GM21423 (cell line): ENCODE measurements around the gene FAM25G.
"Not testable (repeated sequence)": the region's sequence is repeated elsewhere in the genome, so short reads cannot be mapped to it uniquely, and the experiment has no call there.

Experiments
- ATAC-seq: cut with Tn5 transposase; IDR thresholded peaks from one replicate; pipeline ENCODE4 v1.9.1; 2021; ENCODE audit warnings: mild to moderate bottlenecking, moderate library complexity; ENCODE audit not compliant: unreplicated experiment

FAM25G gene

GRCh38 chr10:47491600-47491999 is at the start of gene FAM25G:
TSS of gene FAM25G (minus strand) at chr10:47491700. CDS start at chr10:47491674, 26 bp downstream.
- ATAC-seq = not testable (repeated sequence)

- not testable (repeated sequence) for ATAC-seq
Measured at GRCh38 chr10:47536430-47536829, 44.9 kb upstream of the FAM25G start.

DNA sequence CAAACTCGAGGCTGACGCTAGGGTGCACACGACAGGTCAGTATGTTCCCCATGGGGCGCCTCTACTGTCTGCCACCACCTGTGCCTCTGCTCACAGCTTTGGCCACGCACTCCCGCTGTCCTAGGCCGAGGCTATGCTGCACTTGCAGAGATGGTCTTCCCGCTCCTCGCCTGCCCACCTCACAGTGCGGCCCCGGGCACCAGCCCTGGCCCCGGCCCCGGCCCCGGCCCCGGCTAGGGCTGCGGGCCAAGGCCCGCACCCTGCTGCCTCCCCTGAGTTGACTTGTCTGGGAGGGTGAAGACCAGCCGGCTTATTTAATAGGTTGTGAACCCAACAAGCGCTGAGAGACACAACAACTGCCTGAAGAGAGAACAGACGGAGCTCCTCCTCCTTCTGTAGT is 32.0 kb upstream of the FAM25G start, which contains the start of gene AGAP9:
Gene AGAP9 (minus strand): TSS at position 164 of the 400 bp plus-strand sequence. CDS start 112 bp downstream, at position 52.
- not testable (repeated sequence) for ATAC-seq

DNA sequence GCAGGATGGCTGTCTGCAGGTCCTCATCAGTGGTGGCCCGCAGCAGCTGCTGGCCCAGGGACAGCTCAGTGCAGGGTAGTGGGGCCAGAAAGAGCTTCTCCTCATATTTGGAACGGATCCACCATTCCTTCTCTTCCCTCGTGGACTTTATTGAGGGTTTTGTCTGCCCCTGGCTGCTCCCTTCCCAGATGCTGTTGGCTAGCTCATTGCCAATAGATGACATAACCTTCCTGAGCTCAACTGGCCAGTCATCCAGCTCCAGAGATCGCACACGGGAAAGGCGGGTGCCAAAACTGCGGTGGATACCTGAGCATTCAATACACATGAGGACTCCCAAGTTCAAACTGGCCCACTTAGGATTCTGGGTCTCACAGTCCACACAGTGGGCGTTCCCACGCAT is 10.8 kb upstream of the FAM25G start:
- not testable (repeated sequence) for ATAC-seq

- not testable (repeated sequence) for ATAC-seq
Measured at GRCh38 chr10:47494226-47494625, 2.7 kb upstream of the FAM25G start.

DNA sequence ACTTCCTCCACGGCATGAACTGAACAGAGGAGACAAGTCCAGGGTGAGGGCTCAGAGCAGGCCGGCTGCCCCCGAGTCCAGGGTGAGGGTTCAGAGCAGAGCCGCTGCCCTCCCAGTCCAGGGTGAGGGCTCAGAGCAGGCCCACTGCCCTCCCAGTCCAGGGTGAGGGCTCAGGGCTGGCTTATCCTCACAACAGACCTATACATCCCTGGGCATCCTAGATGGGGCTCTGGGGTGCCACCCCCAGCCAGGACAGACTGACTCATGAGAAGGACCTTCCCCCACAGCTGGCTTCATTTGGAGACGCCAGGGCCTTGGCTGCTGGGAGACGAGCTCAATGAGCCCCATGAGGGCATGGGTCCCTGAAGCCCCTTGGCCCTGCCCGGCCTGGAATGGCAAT is 1.9 kb downstream of the FAM25G start:
- ATAC-seq = not testable (repeated sequence)

DNA sequence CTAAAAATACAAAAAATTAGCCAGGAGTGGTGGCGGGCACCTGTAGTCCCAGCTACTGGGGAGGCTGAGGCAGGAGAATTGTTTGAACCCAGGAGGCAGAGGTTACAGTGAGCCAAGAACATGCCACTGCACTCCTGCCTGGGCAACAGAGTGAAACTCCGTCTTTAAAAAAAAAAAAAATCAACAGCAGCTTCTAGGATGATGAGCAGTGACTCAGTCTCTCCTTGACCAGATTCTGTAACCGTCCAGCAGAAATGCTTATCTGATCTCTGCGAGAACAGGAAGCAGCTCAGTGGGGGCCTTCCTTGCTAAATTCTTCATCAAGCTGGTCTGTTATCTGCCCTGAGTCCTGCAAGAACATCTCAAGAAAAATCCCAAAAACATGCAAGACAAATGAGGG is 5.6 kb downstream of the FAM25G start:
- not testable (repeated sequence) for ATAC-seq

DNA sequence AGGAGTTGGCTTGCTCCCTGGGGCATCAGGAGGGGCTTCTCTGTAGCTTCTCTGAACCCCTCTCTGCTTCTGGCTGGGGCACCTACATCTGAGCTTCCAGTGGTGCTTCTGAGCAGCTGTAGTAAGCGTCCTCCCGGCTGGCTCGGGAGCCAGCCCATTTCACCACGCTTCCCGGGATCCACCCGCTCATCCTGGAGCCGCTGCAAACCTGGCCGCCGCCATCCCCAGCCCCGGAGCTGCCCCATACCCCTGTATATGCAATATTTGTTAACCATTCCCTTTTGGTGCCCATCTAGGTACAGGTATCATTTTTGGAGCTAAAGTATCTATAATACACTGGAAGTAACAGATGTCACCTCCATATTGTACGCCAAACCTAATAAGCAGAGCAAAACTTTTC is 6.7 kb downstream of the FAM25G start:
- not testable (repeated sequence) for ATAC-seq

DNA sequence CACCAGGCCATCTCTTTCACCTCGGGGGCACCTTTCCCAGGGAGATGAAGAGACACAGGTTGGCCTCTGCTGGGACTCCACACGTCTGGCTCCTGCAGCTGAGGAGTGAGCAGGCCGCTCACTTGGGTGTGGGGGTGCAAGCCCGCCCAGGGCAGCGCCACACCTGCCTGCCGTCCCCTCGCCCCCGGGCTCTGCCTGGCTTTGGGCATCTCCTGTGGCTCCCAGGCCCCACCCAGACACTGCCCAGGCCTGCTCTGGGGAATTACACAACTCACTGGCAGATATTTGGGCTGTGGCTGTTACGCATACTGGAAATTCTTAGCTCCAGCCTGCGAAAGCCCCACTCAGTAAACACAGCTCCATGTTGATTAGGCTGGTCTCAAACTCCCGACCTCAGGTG is 7.6 kb downstream of the FAM25G start, which contains the start of gene ANXA8:
Gene ANXA8 (minus strand): TSS at position 193 of the 400 bp plus-strand sequence. CDS start 182 bp downstream, at position 11.
- ATAC-seq = not testable (repeated sequence)

DNA sequence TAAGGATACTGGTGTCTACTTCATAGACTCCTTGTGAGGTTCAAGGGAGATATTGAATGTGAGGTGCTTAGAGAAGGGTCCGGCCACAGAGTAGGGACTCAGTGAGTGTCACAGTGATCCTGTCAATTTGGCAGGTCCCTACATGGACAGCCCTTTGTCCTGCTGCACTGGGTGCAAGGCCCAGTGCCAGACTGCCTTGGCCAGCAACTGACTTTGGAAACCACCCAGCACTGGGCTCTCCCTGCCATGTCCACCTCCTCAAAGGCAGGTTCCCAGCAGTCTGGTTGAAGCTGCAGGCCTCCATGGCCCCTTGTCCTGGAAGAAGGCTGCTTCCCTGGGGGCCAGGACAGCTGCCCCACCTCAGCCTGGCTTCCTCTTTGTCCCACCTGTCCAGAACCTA is 9.1 kb downstream of the FAM25G start:
- ATAC-seq = not testable (repeated sequence)

- ATAC-seq = not testable (repeated sequence)
Measured at GRCh38 chr10:47481768-47482181, 9.7 kb downstream of the FAM25G start.

GRCh38 chr10:47481182-47481766 is 10.2 kb downstream of the FAM25G start:
- ATAC-seq = not testable (repeated sequence)

GRCh38 chr10:47480133-47480532 is 11.4 kb downstream of the FAM25G start:
- ATAC-seq = not testable (repeated sequence)

DNA sequence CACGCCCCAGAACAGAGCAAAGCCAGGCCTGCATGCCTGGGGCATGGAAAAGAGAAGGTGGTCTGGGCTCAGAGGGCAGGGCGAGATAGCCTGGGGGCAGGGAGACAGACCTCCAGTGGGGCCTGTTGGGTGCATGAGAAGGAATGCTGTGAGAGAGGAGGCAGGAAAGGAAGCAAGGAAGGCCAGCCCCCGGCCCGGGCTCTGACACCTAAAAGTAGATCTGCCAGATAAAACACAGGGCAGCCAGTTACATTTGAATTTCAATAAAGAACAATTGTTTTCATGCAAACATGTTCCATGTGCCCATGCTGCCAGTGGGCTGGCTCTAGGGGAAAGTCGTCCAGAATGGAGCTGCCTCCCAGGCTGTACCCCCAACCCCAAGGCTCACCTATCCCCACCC is 13.4 kb downstream of the FAM25G start:
- not testable (repeated sequence) for ATAC-seq

GRCh38 chr10:47477078-47477477 is 14.4 kb downstream of the FAM25G start:
- ATAC-seq = not testable (repeated sequence)

GRCh38 chr10:47475101-47475500 is 16.4 kb downstream of the FAM25G start:
- ATAC-seq = not testable (repeated sequence)

- not testable (repeated sequence) for ATAC-seq
Measured at GRCh38 chr10:47473516-47473915, 18.0 kb downstream of the FAM25G start.

DNA sequence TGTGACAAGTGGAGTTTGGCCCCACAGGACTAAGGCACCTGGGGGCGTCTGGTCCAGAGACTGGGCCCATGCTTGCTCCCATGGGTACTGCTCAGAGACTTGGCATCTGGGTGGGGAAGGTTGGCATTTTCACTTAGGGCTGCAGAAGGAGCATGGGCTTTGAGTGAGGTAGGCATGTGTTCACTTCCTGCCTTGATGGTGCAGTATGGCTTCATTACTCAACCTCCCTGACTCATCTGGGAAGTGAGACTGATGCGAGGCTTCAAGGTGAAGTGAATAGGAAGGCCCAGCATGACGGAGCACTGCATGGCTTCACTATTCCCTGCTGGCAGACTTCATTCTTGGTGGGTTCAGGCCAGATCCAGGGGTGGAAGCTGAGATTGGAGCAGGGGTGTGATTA is 18.9 kb downstream of the FAM25G start:
- ATAC-seq = not testable (repeated sequence)

DNA sequence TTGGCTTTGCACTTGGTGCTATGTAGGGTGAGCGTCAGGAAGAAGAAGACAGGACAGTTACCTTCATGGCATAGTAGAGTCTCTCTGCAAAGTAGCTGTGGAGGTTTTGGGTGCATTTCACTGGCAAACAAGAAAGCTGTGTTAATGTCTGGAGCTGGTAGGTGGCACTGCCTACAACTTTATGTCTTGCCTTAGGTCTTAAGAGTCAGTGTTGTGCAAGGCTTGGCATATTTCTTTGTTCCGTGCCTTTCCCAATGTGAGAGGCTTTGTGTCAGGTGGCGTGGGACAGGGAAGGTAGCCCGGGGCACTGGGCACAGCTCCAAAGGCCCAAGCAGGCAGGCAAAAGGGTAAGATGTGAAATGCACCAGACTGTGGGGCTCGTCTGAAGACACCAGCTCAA is 19.4 kb downstream of the FAM25G start:
- not testable (repeated sequence) for ATAC-seq

- ATAC-seq = not testable (repeated sequence)
Measured at GRCh38 chr10:47468731-47469528, 22.6 kb downstream of the FAM25G start.

GRCh38 chr10:47467957-47468356 is 23.5 kb downstream of the FAM25G start:
- ATAC-seq = not testable (repeated sequence)

DNA sequence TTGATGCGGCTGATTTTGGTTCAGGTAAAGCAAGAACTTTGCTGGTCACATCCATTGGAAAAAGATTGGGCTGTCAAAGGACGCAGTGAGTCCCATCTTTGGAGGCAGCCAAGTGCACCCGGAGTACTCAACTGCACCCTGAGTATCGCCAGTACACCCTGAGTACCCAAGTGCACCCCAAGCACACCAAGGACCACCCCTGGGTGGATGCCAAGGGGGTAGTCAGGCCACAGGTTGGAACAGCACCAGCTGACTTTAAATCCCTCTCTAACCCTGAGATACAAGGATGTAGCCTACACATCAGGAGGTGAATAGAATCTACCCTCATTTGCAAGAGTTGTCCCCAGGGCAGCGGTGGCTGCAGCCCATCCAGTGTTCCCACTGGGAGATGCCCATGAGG is 24.0 kb downstream of the FAM25G start:
- ATAC-seq = not testable (repeated sequence)
